Stomach (tissue), 9 donors: Measurements from ENCODE around the gene DENND2D. TPM values are rescaled to one million over a fixed set of nuclear protein-coding genes. Genes with fewer than 3 reads are reported as not detected.

Source experiments
- DNase-seq, 2 donors: peaks; one replicate each; pipeline versions ENCODE4 v3.0.0 to v3.0.0-alpha.2; 2013 to 2019
- H3K27ac ChIP-seq, 5 donors: fragments of 200-600 bp in 4 of 5; sonication (generic) in 4 of 5; one replicate each; pipeline ENCODE4 v1.5.1; 2013 to 2019; ENCODE audit warnings: mild to moderate bottlenecking in 1 of 5, moderate library complexity in 1 of 5
- H3K27me3 ChIP-seq, 3 donors: fragments of 200-600 bp; sonication (generic); one replicate each; pipeline ENCODE4 v1.5.1; 2017 to 2019; ENCODE audit warnings: mixed run types in 1 of 3
- H3K36me3 ChIP-seq, 4 donors: fragments of 200-600 bp; sonication (generic); 1 replicate in 3 of 4; 2 replicates in 1 of 4; pipeline ENCODE4 v1.5.1; 2016 to 2019
- H3K4me1 ChIP-seq, 4 donors: fragments of 200-600 bp; sonication (generic); one replicate each; pipeline ENCODE4 v1.5.1; 2016 to 2019
- H3K4me3 ChIP-seq, 4 donors: fragments of 200-600 bp; sonication (generic) in 3 of 4; one replicate each; pipeline ENCODE4 v1.5.1; 2016 to 2019; ENCODE audit warnings: mild to moderate bottlenecking in 1 of 4
- H3K9me3 ChIP-seq, 4 donors: fragments of 200-600 bp; sonication (generic); one replicate each; pipeline ENCODE4 v1.5.1; 2016 to 2019
- EP300 ChIP-seq: sonication (generic); formaldehyde crosslinking; IDR thresholded peaks from one replicate; pipeline ENCODE4 v1.6.1; 2017; ENCODE audit warnings: antibody characterized with exemption
- POLR2A ChIP-seq, 4 donors: fragments of 450-650 bp; IDR thresholded peaks; one replicate each; pipeline ENCODE4 v1.6.1; 2016; ENCODE audit warnings: antibody characterized with exemption in 4 of 4, control low read depth in 2 of 4, mild to moderate bottlenecking in 1 of 4, moderate library complexity in 1 of 4
- POLR2AphosphoS5 ChIP-seq, 3 donors: sonication (generic); formaldehyde crosslinking; IDR thresholded peaks; one replicate each; pipeline ENCODE4 v1.6.1; 2016; ENCODE audit warnings: antibody characterized with exemption in 3 of 3
- WGBS, 5 donors: extraction: QIAGEN DNeasy Blood & Tissue Kit in 3 of 5; methylation state at CpG; one replicate each; pipeline versions ENCODE4 v1.1.5 to v1.1.7; 2013 to 2018; 5-methylcytosine and 5-hydroxymethylcytosine counted together
- intact Hi-C: fragments of 100-400 bp; cut with DNase I; formaldehyde crosslinking; loops from one replicate; pipeline ENCODE4 v1.15.1; 2023; ENCODE audit warnings: low total_unique reads
- polyA plus RNA-seq, 3 donors: library from polyadenylated mRNA; stranded (reverse); fragments of 200-250 nt; gene quantifications; one replicate each; pipeline ENCODE4 v1.2.3, GENCODE V29; 2013
- total RNA-seq, 5 donors: library from RNA; depleted of rRNA; stranded (reverse); fragments of >200 nt; gene quantifications; one replicate each; pipeline versions ENCODE4 v1.1.0 to v1.2.3, GENCODE V29; 2014 to 2016
- TF ChIP-seq, protein P1 (sequence below), 7 experiments: fragments of 450-650 bp in 4 of 7; fragments of 200-600 bp in 3 of 7; sonication (generic) in 3 of 7; IDR thresholded peaks; one replicate each; pipeline ENCODE4 v1.5.1; 2016 to 2019; ENCODE audit warnings: antibody characterized with exemption in 7 of 7, control low read depth in 2 of 7, mild to moderate bottlenecking in 1 of 7
- donor health status: healthy with polysubstance abuse.
- donor health status: Bipolar disorder and iron deficiency.
- donor health status: healthy.

The DENND2D gene
- total and polyA plus RNA-seq, 8 donors = 24.6 to 121 (median 39.5) TPM

DNA sequence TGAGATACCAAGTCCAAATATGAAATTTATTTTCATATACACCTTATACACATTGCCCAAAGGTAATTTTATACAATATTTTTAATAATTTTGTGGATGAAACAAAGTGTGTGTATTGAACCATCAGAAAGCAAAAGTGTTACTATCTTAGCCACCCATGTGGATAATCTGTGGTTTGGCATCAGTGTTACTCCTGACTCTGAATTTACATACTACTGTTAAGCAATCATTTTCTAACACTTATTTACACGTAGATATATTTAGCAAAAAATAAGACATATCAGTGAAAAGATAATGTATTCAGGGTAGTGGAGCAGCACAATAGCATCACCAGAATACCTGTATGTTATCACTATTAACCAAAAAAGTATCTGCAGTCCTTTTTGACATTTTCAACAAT lies 23.8 kb downstream of the DENND2D start:
- 15 to 54% (median 38%) methylated on average over 1 of the region's 1 CpG for WGBS, 5 donors
- DNase-seq = no peak
- H3K4me1 ChIP-seq = no peaks in the 10 kb centered on the region
- TF ChIP-seq POLR2AphosphoS5 (IDR thresholded peaks at IDR 0.05) = no peak
- TF ChIP-seq EP300 = no peak
- TF ChIP-seq, protein P1, sequence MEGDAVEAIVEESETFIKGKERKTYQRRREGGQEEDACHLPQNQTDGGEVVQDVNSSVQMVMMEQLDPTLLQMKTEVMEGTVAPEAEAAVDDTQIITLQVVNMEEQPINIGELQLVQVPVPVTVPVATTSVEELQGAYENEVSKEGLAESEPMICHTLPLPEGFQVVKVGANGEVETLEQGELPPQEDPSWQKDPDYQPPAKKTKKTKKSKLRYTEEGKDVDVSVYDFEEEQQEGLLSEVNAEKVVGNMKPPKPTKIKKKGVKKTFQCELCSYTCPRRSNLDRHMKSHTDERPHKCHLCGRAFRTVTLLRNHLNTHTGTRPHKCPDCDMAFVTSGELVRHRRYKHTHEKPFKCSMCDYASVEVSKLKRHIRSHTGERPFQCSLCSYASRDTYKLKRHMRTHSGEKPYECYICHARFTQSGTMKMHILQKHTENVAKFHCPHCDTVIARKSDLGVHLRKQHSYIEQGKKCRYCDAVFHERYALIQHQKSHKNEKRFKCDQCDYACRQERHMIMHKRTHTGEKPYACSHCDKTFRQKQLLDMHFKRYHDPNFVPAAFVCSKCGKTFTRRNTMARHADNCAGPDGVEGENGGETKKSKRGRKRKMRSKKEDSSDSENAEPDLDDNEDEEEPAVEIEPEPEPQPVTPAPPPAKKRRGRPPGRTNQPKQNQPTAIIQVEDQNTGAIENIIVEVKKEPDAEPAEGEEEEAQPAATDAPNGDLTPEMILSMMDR (IDR thresholded peaks at IDR 0.05) = no peak
- TF ChIP-seq POLR2A (IDR thresholded peaks at IDR 0.05) = no peak
- no peaks in the 10 kb centered on the region for H3K9me3 ChIP-seq
- H3K27me3 ChIP-seq = no peaks in the 10 kb centered on the region
- no peak overlapping the region for H3K4me3 ChIP-seq
- H3K36me3 ChIP-seq = peaks cover 3 to 68% (median 63%) of the 10 kb centered on the region in 4 donors
- intact Hi-C loops = no loop called here
- no peak overlapping the region for H3K27ac ChIP-seq

GRCh38 chr1:111175349-111175748 lies 25.1 kb downstream of the DENND2D start:
- 85 to 94% (median 90%) methylated on average over 3 of the region's 3 CpGs for WGBS, 5 donors
- Histone ChIP-seq H3K4me3 (no peak overlapping the region), H3K27me3 (no peaks in the 10 kb centered on the region), H3K4me1 (no peaks in the 10 kb centered on the region), H3K36me3 (peaks cover 3 to 68% (median 64%) of the 10 kb centered on the region in 4 donors), H3K9me3 (no peaks in the 10 kb centered on the region), H3K27ac (no peak overlapping the region)
- DNase-seq = no peak
- intact Hi-C loops = no loop called here
- TF ChIP-seq POLR2AphosphoS5 (IDR thresholded peaks at IDR 0.05) (no peak), EP300 (no peak), POLR2A (IDR thresholded peaks at IDR 0.05) (no peak)
- TF ChIP-seq, protein P1 (IDR thresholded peaks at IDR 0.05) = no peak

DNA sequence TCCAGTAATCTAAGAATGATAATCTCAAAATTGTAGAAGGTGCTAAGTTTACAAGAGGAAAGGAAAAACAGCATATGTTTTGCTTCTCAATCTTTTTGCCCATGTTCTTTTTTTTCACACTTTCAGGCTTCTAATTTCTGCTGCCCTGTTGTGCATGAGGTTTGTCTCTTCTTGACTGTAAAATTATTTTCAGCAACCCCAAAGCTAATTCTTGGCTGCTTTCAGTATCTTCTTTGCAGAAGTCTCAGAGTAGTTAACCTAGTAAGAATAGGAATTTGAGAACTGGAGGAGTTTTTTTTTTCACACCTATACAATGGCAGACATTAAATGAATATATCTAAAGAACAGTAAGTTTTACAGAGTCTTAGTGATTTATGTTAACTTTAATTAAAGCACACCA lies 26.4 kb downstream of the DENND2D start:
- Histone ChIP-seq H3K4me3 (no peak overlapping the region), H3K9me3 (no peaks in the 10 kb centered on the region), H3K36me3 (peaks cover 3 to 63% (median 63%) of the 10 kb centered on the region in 4 donors), H3K27ac (no peak overlapping the region), H3K4me1 (peaks cover 0 to 8% (median under 1%) of the 10 kb centered on the region in 4 donors), H3K27me3 (no peaks in the 10 kb centered on the region)
- intact Hi-C loops = no loop called here
- no peak for DNase-seq
- TF ChIP-seq POLR2AphosphoS5 (IDR thresholded peaks at IDR 0.05) (no peak), EP300 (no peak), POLR2A (IDR thresholded peaks at IDR 0.05) (no peak)
- TF ChIP-seq, protein P1 (IDR thresholded peaks at IDR 0.05) = no peak

DNA sequence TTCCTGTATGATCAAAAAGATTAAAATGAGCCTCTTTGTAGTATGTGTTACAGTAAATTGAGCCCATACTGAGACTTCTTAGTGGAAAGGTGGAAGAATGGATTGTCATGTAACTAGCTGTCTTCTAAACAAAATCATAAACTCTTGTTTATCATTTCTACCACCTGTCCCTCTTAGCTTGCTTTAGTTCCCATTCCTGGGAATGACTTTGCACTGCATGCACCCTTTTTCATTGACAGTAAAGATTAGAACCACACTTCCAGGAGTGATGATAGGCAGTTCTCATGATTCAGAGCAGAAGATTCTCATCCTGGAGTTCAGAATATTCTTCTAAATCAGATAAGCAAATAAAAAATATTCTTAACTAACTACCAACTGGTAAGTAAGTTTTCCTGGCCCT lies 28.0 kb downstream of the DENND2D start:
- no peak for DNase-seq
- no peak overlapping the region for H3K4me3 ChIP-seq
- H3K4me1 ChIP-seq = peaks cover 0 to 20% (median 5%) of the 10 kb centered on the region in 4 donors
- no peaks in the 10 kb centered on the region for H3K9me3 ChIP-seq
- H3K36me3 ChIP-seq = peaks cover 0 to 69% (median 65%) of the 10 kb centered on the region in 4 donors
- H3K27ac ChIP-seq = no peak overlapping the region
- no peak for TF ChIP-seq POLR2AphosphoS5 (IDR thresholded peaks at IDR 0.05)
- TF ChIP-seq EP300 = no peak
- TF ChIP-seq POLR2A (IDR thresholded peaks at IDR 0.05) = no peak
- TF ChIP-seq, protein P1 (IDR thresholded peaks at IDR 0.05) = no peak
- no peaks in the 10 kb centered on the region for H3K27me3 ChIP-seq
- intact Hi-C loops = no loop called here
